ENCODE results near the gene ACYP1.

- TF ChIP-seq, protein P1, sequence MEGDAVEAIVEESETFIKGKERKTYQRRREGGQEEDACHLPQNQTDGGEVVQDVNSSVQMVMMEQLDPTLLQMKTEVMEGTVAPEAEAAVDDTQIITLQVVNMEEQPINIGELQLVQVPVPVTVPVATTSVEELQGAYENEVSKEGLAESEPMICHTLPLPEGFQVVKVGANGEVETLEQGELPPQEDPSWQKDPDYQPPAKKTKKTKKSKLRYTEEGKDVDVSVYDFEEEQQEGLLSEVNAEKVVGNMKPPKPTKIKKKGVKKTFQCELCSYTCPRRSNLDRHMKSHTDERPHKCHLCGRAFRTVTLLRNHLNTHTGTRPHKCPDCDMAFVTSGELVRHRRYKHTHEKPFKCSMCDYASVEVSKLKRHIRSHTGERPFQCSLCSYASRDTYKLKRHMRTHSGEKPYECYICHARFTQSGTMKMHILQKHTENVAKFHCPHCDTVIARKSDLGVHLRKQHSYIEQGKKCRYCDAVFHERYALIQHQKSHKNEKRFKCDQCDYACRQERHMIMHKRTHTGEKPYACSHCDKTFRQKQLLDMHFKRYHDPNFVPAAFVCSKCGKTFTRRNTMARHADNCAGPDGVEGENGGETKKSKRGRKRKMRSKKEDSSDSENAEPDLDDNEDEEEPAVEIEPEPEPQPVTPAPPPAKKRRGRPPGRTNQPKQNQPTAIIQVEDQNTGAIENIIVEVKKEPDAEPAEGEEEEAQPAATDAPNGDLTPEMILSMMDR (IDR thresholded peaks at IDR 0.05; ENCODE audit: low read depth, low read length), result no peak
- TF ChIP-seq POLR2A (IDR thresholded peaks at IDR 0.05; ENCODE audit: extremely low read depth, insufficient read length) (no peak), MYC (IDR thresholded peaks at IDR 0.05; ENCODE audit: low read depth, low read length) (no peak), MAX (IDR thresholded peaks at IDR 0.05; ENCODE audit: low read depth, low read length) (no peak)
Measured at GRCh38 chr14:75023108-75023507, 40.7 kb downstream of the ACYP1 start.
